ENCODE data around the gene ARMC12.

The ARMC12 gene

GRCh38 chr6:35736253-35736894 is 458 bp upstream of the ARMC12 start:
- Mint-ChIP-seq H3K27ac (no peak overlapping the region), H3K4me3 (no peak overlapping the region), H3K4me1 (ENCODE audit: low read depth) (peaks cover 53% of the 10 kb centered on the region)

GRCh38 chr6:35737413-35738211 is 780 bp downstream of the ARMC12 start:
- H3K27me3 Mint-ChIP-seq, result no peaks in the 10 kb centered on the region
- peak overlapping the region; percentile 70 for H3K27ac Mint-ChIP-seq
- peak; percentile 60 for DNase-seq
- H3K9me3 Mint-ChIP-seq, result no peaks in the 10 kb centered on the region
- H3K36me3 Mint-ChIP-seq (ENCODE audit: low read depth), result no peaks in the 10 kb centered on the region
- H3K4me1 Mint-ChIP-seq (ENCODE audit: low read depth), result peaks cover 46% of the 10 kb centered on the region
- no peak overlapping the region for H3K4me3 Mint-ChIP-seq

More at GRCh38 chr6:35736253-35736894, 458 bp upstream of the ARMC12 start:
- H3K27me3 Mint-ChIP-seq, result no peaks in the 10 kb centered on the region
- no peaks in the 10 kb centered on the region for H3K36me3 Mint-ChIP-seq (ENCODE audit: low read depth)
- no peaks in the 10 kb centered on the region for H3K9me3 Mint-ChIP-seq
- peak; percentile 88 for DNase-seq

- H3K9me3 Mint-ChIP-seq, result no peaks in the 10 kb centered on the region
- H3K36me3 Mint-ChIP-seq (ENCODE audit: low read depth), result no peaks in the 10 kb centered on the region
- H3K27ac Mint-ChIP-seq, result no peak overlapping the region
- DNase-seq, result no peak
- no peaks in the 10 kb centered on the region for H3K27me3 Mint-ChIP-seq
- H3K4me1 Mint-ChIP-seq (ENCODE audit: low read depth), result peaks cover 24% of the 10 kb centered on the region
- no peak overlapping the region for H3K4me3 Mint-ChIP-seq
Observed at GRCh38 chr6:35739645-35740524, 3.1 kb downstream of the ARMC12 start.

- Mint-ChIP-seq H3K27ac (no peak overlapping the region), H3K36me3 (ENCODE audit: low read depth) (no peaks in the 10 kb centered on the region), H3K9me3 (no peaks in the 10 kb centered on the region), H3K4me3 (no peak overlapping the region), H3K4me1 (ENCODE audit: low read depth) (no peaks in the 10 kb centered on the region), H3K27me3 (no peaks in the 10 kb centered on the region)
- DNase-seq, result no peak
Observed at GRCh38 chr6:35742842-35743241, 6.0 kb downstream of the ARMC12 start.

- Mint-ChIP-seq H3K9me3 (no peaks in the 10 kb centered on the region), H3K36me3 (ENCODE audit: low read depth) (no peaks in the 10 kb centered on the region), H3K27me3 (no peaks in the 10 kb centered on the region), H3K27ac (no peak overlapping the region), H3K4me3 (no peak overlapping the region), H3K4me1 (ENCODE audit: low read depth) (peaks cover 2% of the 10 kb centered on the region)
- DNase-seq, result no peak
Observed at GRCh38 chr6:35745509-35745908, 8.7 kb downstream of the ARMC12 start.

- Mint-ChIP-seq H3K4me3 (no peak overlapping the region), H3K36me3 (ENCODE audit: low read depth) (no peaks in the 10 kb centered on the region), H3K27me3 (no peaks in the 10 kb centered on the region), H3K4me1 (ENCODE audit: low read depth) (peaks cover 11% of the 10 kb centered on the region), H3K27ac (no peak overlapping the region), H3K9me3 (no peaks in the 10 kb centered on the region)
- DNase-seq, result no peak
Observed at GRCh38 chr6:35746516-35746915, 9.7 kb downstream of the ARMC12 start.

- Mint-ChIP-seq H3K36me3 (ENCODE audit: low read depth) (no peaks in the 10 kb centered on the region), H3K4me1 (ENCODE audit: low read depth) (peaks cover 17% of the 10 kb centered on the region), H3K4me3 (no peak overlapping the region), H3K27ac (no peak overlapping the region), H3K9me3 (no peaks in the 10 kb centered on the region), H3K27me3 (no peaks in the 10 kb centered on the region)
- no peak for DNase-seq
Observed at GRCh38 chr6:35747877-35748276, 11.0 kb downstream of the ARMC12 start.

- H3K4me1 Mint-ChIP-seq (ENCODE audit: low read depth), result peaks cover 17% of the 10 kb centered on the region
- H3K27ac Mint-ChIP-seq, result no peak overlapping the region
- no peaks in the 10 kb centered on the region for H3K36me3 Mint-ChIP-seq (ENCODE audit: low read depth)
- no peak for DNase-seq
- H3K4me3 Mint-ChIP-seq, result no peak overlapping the region
- H3K27me3 Mint-ChIP-seq, result no peaks in the 10 kb centered on the region
- H3K9me3 Mint-ChIP-seq, result no peaks in the 10 kb centered on the region
Observed at GRCh38 chr6:35750557-35750956, 13.7 kb downstream of the ARMC12 start.

GRCh38 chr6:35751594-35751993 is 14.8 kb downstream of the ARMC12 start:
- Mint-ChIP-seq H3K4me3 (no peak overlapping the region), H3K36me3 (ENCODE audit: low read depth) (no peaks in the 10 kb centered on the region)

GRCh38 chr6:35752330-35752729 is 15.5 kb downstream of the ARMC12 start:
- no peaks in the 10 kb centered on the region for H3K27me3 Mint-ChIP-seq
- H3K4me1 Mint-ChIP-seq (ENCODE audit: low read depth), result peaks cover 17% of the 10 kb centered on the region
- no peak overlapping the region for H3K4me3 Mint-ChIP-seq
- H3K36me3 Mint-ChIP-seq (ENCODE audit: low read depth), result no peaks in the 10 kb centered on the region
- no peak for DNase-seq
- H3K9me3 Mint-ChIP-seq, result no peaks in the 10 kb centered on the region
- no peak overlapping the region for H3K27ac Mint-ChIP-seq

More at GRCh38 chr6:35751594-35751993, 14.8 kb downstream of the ARMC12 start:
- Mint-ChIP-seq H3K9me3 (no peaks in the 10 kb centered on the region), H3K4me1 (ENCODE audit: low read depth) (peaks cover 17% of the 10 kb centered on the region), H3K27me3 (no peaks in the 10 kb centered on the region), H3K27ac (peak overlapping the region; percentile 44)
- DNase-seq, result no peak

- no peaks in the 10 kb centered on the region for H3K9me3 Mint-ChIP-seq
- no peak overlapping the region for H3K27ac Mint-ChIP-seq
- peaks cover 18% of the 10 kb centered on the region for H3K27me3 Mint-ChIP-seq
- H3K36me3 Mint-ChIP-seq (ENCODE audit: low read depth), result no peaks in the 10 kb centered on the region
- H3K4me1 Mint-ChIP-seq (ENCODE audit: low read depth), result peaks cover 17% of the 10 kb centered on the region
- no peak for DNase-seq
- no peak overlapping the region for H3K4me3 Mint-ChIP-seq
Observed at GRCh38 chr6:35754452-35755277, 17.8 kb downstream of the ARMC12 start.

- Mint-ChIP-seq H3K27ac (no peak overlapping the region), H3K4me1 (ENCODE audit: low read depth) (peaks cover 16% of the 10 kb centered on the region), H3K36me3 (ENCODE audit: low read depth) (no peaks in the 10 kb centered on the region), H3K4me3 (no peak overlapping the region), H3K27me3 (peaks cover 25% of the 10 kb centered on the region), H3K9me3 (no peaks in the 10 kb centered on the region)
- DNase-seq, result no peak
Observed at GRCh38 chr6:35755278-35755924, 18.6 kb downstream of the ARMC12 start.

GRCh38 chr6:35757456-35758123 is 20.8 kb downstream of the ARMC12 start:
- H3K27ac Mint-ChIP-seq, result no peak overlapping the region
- no peaks in the 10 kb centered on the region for H3K4me1 Mint-ChIP-seq (ENCODE audit: low read depth)
- DNase-seq, result no peak
- H3K9me3 Mint-ChIP-seq, result no peaks in the 10 kb centered on the region
- no peak overlapping the region for H3K4me3 Mint-ChIP-seq
- H3K27me3 Mint-ChIP-seq, result peaks cover 40% of the 10 kb centered on the region
- no peaks in the 10 kb centered on the region for H3K36me3 Mint-ChIP-seq (ENCODE audit: low read depth)
